Spleen (tissue), 11 donors: ENCODE results near the gene SPI1. TPM values are rescaled to one million over a fixed set of nuclear protein-coding genes. Genes with fewer than 3 reads are reported as not detected.

Experiments used
- DNase-seq: peaks from one replicate; pipeline ENCODE4 v3.0.0-alpha.2; 2020
- H3K27ac ChIP-seq, 8 donors: fragments of 200-600 bp; sonication (generic) in 7 of 8; 1 replicate in 4 of 8; 2 replicates in 4 of 8; pipeline versions ENCODE4 v1.5.0 to v1.8.0; 2016 to 2021; ENCODE audit warnings: inconsistent platforms in 4 of 8, mild to moderate bottlenecking in 4 of 8, moderate library complexity in 1 of 8
- H3K27me3 ChIP-seq, 7 donors: fragments of 200-600 bp; sonication (generic) in 6 of 7; replicated peaks in 1 of 7; 1 replicate in 4 of 7; 2 replicates in 3 of 7; pipeline versions ENCODE4 v1.5.0 to v1.8.0; 2016 to 2021; ENCODE audit warnings: inconsistent platforms in 3 of 7, mild to moderate bottlenecking in 1 of 7
- H3K36me3 ChIP-seq, 6 donors: fragments of 200-600 bp; sonication (generic) in 5 of 6; 1 replicate in 4 of 6; 2 replicates in 2 of 6; pipeline versions ENCODE4 v1.5.0 to v1.8.0; 2016 to 2021; ENCODE audit warnings: inconsistent platforms in 2 of 6
- H3K4me1 ChIP-seq, 6 donors: fragments of 200-600 bp; sonication (generic) in 5 of 6; 1 replicate in 3 of 6; 2 replicates in 3 of 6; pipeline versions ENCODE4 v1.5.0 to v1.8.0; 2016 to 2021; ENCODE audit warnings: inconsistent platforms in 3 of 6
- H3K4me3 ChIP-seq, 8 donors: fragments of 200-600 bp; sonication (generic) in 7 of 8; 1 replicate in 4 of 8; 2 replicates in 4 of 8; pipeline versions ENCODE4 v1.5.0 to v1.8.0; 2016 to 2021; ENCODE audit warnings: inconsistent platforms in 4 of 8, mild to moderate bottlenecking in 4 of 8, moderate library complexity in 2 of 8
- H3K9me3 ChIP-seq, 8 donors: fragments of 200-600 bp; sonication (generic) in 7 of 8; 1 replicate in 4 of 8; 2 replicates in 4 of 8; pipeline versions ENCODE4 v1.5.0 to v1.8.0; 2016 to 2021; ENCODE audit warnings: inconsistent platforms in 4 of 8
- POLR2A ChIP-seq, 3 donors: fragments of 450-650 bp; IDR thresholded peaks; one replicate each; pipeline ENCODE4 v1.5.1; 2017; ENCODE audit warnings: antibody characterized with exemption in 3 of 3, mild to moderate bottlenecking in 1 of 3
- POLR2AphosphoS5 ChIP-seq, 3 donors: sonication (generic); formaldehyde crosslinking; IDR thresholded peaks; one replicate each; pipeline ENCODE4 v1.5.1; 2017; ENCODE audit warnings: antibody characterized with exemption in 3 of 3
- WGBS, 5 donors: extraction: QIAGEN DNeasy Blood & Tissue Kit in 3 of 5; methylation state at CpG; one replicate each; pipeline versions ENCODE4 v1.1.5 to v1.1.7; 2013 to 2018; 5-methylcytosine and 5-hydroxymethylcytosine counted together
- intact Hi-C: fragments of 100-400 bp; cut with DNase I; formaldehyde crosslinking; loops from one replicate; pipeline ENCODE4 v1.15.0; 2023; ENCODE audit warnings: low total_unique reads
- polyA plus RNA-seq, 3 donors: library from polyadenylated mRNA; stranded (reverse); fragments of 200-250 nt; gene quantifications; one replicate each; pipeline ENCODE4 v1.2.1, GENCODE V29; 2013
- total RNA-seq, 7 donors: library from RNA; depleted of rRNA in 3 of 7; stranded (reverse); fragments of >200 nt in 3 of 7; fragmentation: NEBNext Ultra II Directional in 4 of 7; extraction: Animal tissue kit (Norgen Biotek cat#: 25700) in 4 of 7; gene quantifications; one replicate each; pipeline versions ENCODE4 v1.1.0 to v1.2.1, GENCODE V29; 2016 to 2021
- TF ChIP-seq, protein P1 (sequence below), 11 experiments: fragments of 200-600 bp in 7 of 11; fragments of 450-650 bp in 4 of 11; sonication (generic) in 4 of 11; IDR thresholded peaks in 8 of 11; conservative IDR thresholded peaks in 3 of 11; 1 replicate in 7 of 11; 2 replicates in 4 of 11; pipeline versions ENCODE4 v1.4.0 to v1.8.0; 2016 to 2021; ENCODE audit warnings: antibody characterized with exemption in 11 of 11, inconsistent platforms in 4 of 11, mild to moderate bottlenecking in 1 of 11
- donor health status: healthy with polysubstance abuse.
- donor health status: DM: no; HTN: no; CAD: no; lungs with moderate emphysema.
- donor health status: DM: no; HTN: no; CAD: no.
- donor health status: Bipolar disorder and iron deficiency.
- donor health status: healthy.
- donor health status: DM: no; HTN: no; CAD: no.
- donor health status: DM: yes; HTN: yes; CAD: no.

Gene SPI1
- total and polyA plus RNA-seq, 10 donors, result 84.2 to 366 (median 168) TPM

DNA sequence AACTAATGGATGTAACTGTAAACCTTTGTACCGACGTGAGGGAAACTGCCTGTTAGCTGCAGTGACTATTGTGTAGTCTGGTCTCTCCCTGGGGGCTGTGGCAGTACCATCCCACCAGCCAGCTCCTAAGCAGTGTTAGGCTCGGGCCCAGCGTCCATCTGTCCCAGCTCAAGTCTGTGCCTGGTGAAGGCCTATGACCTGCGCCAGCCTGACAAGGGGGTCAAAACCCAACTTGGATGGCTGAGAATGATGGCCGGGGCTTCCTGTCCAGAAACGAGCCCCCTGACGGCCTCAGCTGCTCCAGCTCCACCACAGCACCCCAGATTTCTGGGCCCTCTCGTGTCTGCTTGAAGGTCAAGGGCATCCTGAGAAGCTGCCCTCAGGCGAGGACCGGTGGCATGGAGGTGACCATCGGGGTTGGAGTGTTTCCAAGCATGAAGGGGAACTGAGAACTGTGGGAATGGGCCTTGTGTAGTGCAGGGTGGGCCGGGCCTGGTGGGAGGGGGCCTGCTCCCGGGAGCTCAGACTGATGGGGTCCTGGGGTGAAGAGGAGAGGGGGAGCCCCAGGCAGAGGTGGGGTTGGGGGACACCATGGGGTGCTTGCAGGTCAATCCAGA is 14.3 kb upstream of the SPI1 start:
- Histone ChIP-seq H3K36me3 (no peaks in the 10 kb centered on the region), H3K4me3 (peak overlapping the region in 1 of 8 donors; percentile 68), H3K9me3 (no peaks in the 10 kb centered on the region), H3K27ac (peak overlapping the region; percentile 96 to 100 (median 99)), H3K27me3 (no peaks in the 10 kb centered on the region), H3K4me1 (peaks cover 43 to 96% (median 83%) of the 10 kb centered on the region in 6 donors)
- DNase-seq, result no peak
- WGBS, 5 donors, result 53 to 76% (median 66%) methylated on average over 12 to 14 of the region's 14 CpGs
- TF ChIP-seq POLR2AphosphoS5 (IDR thresholded peaks at IDR 0.05) (no peak), POLR2A (IDR thresholded peaks at IDR 0.05) (no peak)
- TF ChIP-seq, protein P1, sequence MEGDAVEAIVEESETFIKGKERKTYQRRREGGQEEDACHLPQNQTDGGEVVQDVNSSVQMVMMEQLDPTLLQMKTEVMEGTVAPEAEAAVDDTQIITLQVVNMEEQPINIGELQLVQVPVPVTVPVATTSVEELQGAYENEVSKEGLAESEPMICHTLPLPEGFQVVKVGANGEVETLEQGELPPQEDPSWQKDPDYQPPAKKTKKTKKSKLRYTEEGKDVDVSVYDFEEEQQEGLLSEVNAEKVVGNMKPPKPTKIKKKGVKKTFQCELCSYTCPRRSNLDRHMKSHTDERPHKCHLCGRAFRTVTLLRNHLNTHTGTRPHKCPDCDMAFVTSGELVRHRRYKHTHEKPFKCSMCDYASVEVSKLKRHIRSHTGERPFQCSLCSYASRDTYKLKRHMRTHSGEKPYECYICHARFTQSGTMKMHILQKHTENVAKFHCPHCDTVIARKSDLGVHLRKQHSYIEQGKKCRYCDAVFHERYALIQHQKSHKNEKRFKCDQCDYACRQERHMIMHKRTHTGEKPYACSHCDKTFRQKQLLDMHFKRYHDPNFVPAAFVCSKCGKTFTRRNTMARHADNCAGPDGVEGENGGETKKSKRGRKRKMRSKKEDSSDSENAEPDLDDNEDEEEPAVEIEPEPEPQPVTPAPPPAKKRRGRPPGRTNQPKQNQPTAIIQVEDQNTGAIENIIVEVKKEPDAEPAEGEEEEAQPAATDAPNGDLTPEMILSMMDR (IDR thresholded peaks at IDR 0.05 in 8 of 11, conservative IDR thresholded peaks at IDR 0.05 in 3 of 11), result no peak
- intact Hi-C loops, result no loop called here

DNA sequence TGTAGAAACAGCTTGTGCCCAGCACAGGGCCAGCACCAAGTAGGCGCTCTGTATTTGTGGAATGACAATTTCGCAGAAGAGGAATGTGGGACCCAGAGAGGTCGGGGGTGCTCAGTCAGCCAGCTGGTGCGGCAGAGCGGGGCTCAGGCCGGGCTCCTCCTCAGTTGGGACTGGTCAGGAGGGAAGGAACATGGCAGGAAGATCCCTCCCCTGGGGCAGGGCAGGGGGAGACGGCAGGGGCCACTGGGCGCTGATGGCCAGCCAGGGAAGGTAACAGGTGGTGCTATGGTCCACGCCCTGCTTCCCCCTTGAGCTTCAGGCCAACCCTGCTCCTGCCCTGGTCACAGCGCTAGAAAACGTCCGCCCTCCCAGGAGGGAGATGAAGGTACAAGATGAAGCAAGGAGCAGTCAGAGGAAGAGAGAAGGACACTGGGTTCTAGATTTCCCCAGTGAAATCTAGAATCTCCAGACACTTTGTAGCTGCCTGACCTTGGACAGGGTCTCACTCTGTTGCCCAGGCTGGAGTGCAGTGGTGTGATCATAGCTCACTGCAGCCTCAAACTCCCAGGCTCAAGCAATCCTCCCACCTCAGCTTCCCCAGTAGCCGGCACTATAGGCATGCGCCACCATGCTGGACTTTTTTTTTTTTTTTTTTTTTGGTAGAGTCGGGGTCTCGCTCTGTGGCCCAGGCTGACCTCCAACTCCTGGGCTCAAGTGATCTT is 13.5 kb upstream of the SPI1 start:
- Histone ChIP-seq H3K9me3 (no peaks in the 10 kb centered on the region), H3K27me3 (no peaks in the 10 kb centered on the region), H3K4me3 (peak overlapping the region in 1 of 8 donors; percentile 68), H3K27ac (peak overlapping the region; percentile 96 to 100 (median 99)), H3K4me1 (peaks cover 43 to 98% (median 85%) of the 10 kb centered on the region in 6 donors), H3K36me3 (no peaks in the 10 kb centered on the region)
- DNase-seq, result peak; percentile 84
- TF ChIP-seq POLR2AphosphoS5 (IDR thresholded peaks at IDR 0.05), result peak in 1 of 3 donors; percentile 4
- TF ChIP-seq, protein P1 (IDR thresholded peaks at IDR 0.05 in 8 of 11, conservative IDR thresholded peaks at IDR 0.05 in 3 of 11), result no peak
- WGBS, 5 donors, result 68 to 94% (median 81%) methylated on average over 15 to 16 of the region's 16 CpGs
- intact Hi-C loops, result no loop called here

DNA sequence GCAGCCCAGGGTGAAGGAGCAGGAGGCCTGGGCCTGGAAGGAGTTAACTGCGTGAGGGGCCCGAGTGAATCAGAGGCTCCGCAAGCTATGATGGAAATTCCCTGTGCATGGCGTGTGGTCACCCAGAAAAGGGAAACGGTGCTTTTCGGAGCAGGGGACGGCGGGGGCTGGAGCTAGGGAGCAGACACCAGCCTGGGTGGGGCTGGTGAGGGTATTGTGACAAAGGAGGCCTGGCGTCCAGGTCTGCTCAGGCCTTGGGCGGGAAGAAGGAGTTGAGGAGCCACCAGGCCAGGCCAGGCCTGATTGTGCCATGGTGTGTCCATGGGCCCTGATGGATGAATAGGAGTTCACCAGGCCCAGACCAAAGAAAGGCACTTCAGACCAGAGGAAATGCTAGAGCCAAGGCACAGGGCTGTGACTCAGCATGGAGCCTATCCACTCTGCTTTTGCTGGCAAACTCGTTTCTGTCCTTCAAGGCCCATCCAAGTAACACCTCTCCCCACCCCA is 12.8 kb upstream of the SPI1 start:
- 39 to 91% (median 63%) methylated on average over 11 of the region's 11 CpGs for WGBS, 5 donors
- intact Hi-C loops, result no loop called here
- TF ChIP-seq, protein P1 (IDR thresholded peaks at IDR 0.05 in 8 of 11, conservative IDR thresholded peaks at IDR 0.05 in 3 of 11), result no peak
- TF ChIP-seq POLR2AphosphoS5 (IDR thresholded peaks at IDR 0.05), result peak; percentile 64 to 74 (median 68)
- DNase-seq, result peak; percentile 91
- Histone ChIP-seq H3K4me1 (peaks cover 43 to 100% (median 84%) of the 10 kb centered on the region in 6 donors), H3K36me3 (no peaks in the 10 kb centered on the region), H3K9me3 (no peaks in the 10 kb centered on the region), H3K27me3 (no peaks in the 10 kb centered on the region), H3K4me3 (peak overlapping the region in 1 of 8 donors; percentile 57), H3K27ac (peak overlapping the region; percentile 15 to 100 (median 99))

DNA sequence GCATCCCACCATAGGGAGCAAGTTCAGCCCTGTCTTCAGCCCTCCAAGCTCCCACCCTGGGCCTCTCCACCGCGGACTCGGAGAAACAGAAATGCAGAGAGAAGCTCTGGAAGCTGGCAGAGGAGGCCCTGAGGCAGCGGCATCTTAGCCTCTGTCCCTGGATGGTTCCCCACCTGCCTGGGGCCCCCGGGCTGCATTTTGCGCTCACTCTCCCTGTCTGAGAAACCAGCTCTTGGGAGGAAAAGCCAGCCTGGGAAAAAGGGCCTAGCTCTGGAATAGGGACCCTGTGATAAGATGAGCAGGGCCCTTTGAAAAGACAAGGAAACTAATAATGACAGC is 12.0 kb upstream of the SPI1 start:
- DNase-seq, result peak; percentile 76
- Histone ChIP-seq H3K4me3 (peak overlapping the region in 1 of 8 donors; percentile 57), H3K27me3 (no peaks in the 10 kb centered on the region), H3K36me3 (no peaks in the 10 kb centered on the region), H3K9me3 (no peaks in the 10 kb centered on the region), H3K27ac (peak overlapping the region; percentile 15 to 100 (median 99)), H3K4me1 (peaks cover 39 to 95% (median 76%) of the 10 kb centered on the region in 6 donors)
- intact Hi-C loops, result no loop called here
- WGBS, 5 donors, result 93 to 100% (median 97%) methylated on average over 6 of the region's 6 CpGs
- TF ChIP-seq POLR2A (IDR thresholded peaks at IDR 0.05) (no peak), POLR2AphosphoS5 (IDR thresholded peaks at IDR 0.05) (no peak)
